ENCODE measurements around the gene STIMATE.

The STIMATE gene

GRCh38 chr3:52892290-52892624, 5.1 kb downstream of the STIMATE start:
- TF ChIP-seq REST (IDR thresholded peaks at IDR 0.05; ENCODE audit: insufficient read depth in 1 of 2, low read depth in 2 of 2, low read length in 2 of 2), result no peak
- TF ChIP-seq TAF1 (IDR thresholded peaks at IDR 0.05; ENCODE audit: borderline replicate concordance, insufficient read depth, low read length), result no peak
- no peak for TF ChIP-seq SIN3A (IDR thresholded peaks at IDR 0.05; ENCODE audit: borderline replicate concordance, insufficient read depth, low read length)
- TF ChIP-seq POLR2AphosphoS5 (IDR thresholded peaks at IDR 0.05; ENCODE audit: low read depth, low read length), result no peak
- TF ChIP-seq FOXP2 (optimal IDR thresholded peaks at IDR 0.05; ENCODE audit: borderline replicate concordance, extremely low read depth, extremely low read length, insufficient read depth), result no peak

GRCh38 chr3:52891615-52892081, 5.7 kb downstream of the STIMATE start:
- TF ChIP-seq SIN3A (IDR thresholded peaks at IDR 0.05; ENCODE audit: borderline replicate concordance, insufficient read depth, low read length) (no peak), POLR2AphosphoS5 (IDR thresholded peaks at IDR 0.05; ENCODE audit: low read depth, low read length) (no peak), FOXP2 (optimal IDR thresholded peaks at IDR 0.05; ENCODE audit: borderline replicate concordance, extremely low read depth, extremely low read length, insufficient read depth) (no peak), TAF1 (IDR thresholded peaks at IDR 0.05; ENCODE audit: borderline replicate concordance, insufficient read depth, low read length) (no peak), REST (IDR thresholded peaks at IDR 0.05; ENCODE audit: insufficient read depth in 1 of 2, low read depth in 2 of 2, low read length in 2 of 2) (no peak)

GRCh38 chr3:52891164-52891563, 6.2 kb downstream of the STIMATE start:
- TF ChIP-seq REST (IDR thresholded peaks at IDR 0.05; ENCODE audit: insufficient read depth in 1 of 2, low read depth in 2 of 2, low read length in 2 of 2) (no peak), POLR2AphosphoS5 (IDR thresholded peaks at IDR 0.05; ENCODE audit: low read depth, low read length) (no peak), FOXP2 (optimal IDR thresholded peaks at IDR 0.05; ENCODE audit: borderline replicate concordance, extremely low read depth, extremely low read length, insufficient read depth) (no peak), SIN3A (IDR thresholded peaks at IDR 0.05; ENCODE audit: borderline replicate concordance, insufficient read depth, low read length) (no peak), TAF1 (IDR thresholded peaks at IDR 0.05; ENCODE audit: borderline replicate concordance, insufficient read depth, low read length) (no peak)

GRCh38 chr3:52890735-52891134, 6.6 kb downstream of the STIMATE start:
- TF ChIP-seq POLR2AphosphoS5 (IDR thresholded peaks at IDR 0.05; ENCODE audit: low read depth, low read length) (no peak), SIN3A (IDR thresholded peaks at IDR 0.05; ENCODE audit: borderline replicate concordance, insufficient read depth, low read length) (no peak), TAF1 (IDR thresholded peaks at IDR 0.05; ENCODE audit: borderline replicate concordance, insufficient read depth, low read length) (no peak), REST (IDR thresholded peaks at IDR 0.05; ENCODE audit: insufficient read depth in 1 of 2, low read depth in 2 of 2, low read length in 2 of 2) (no peak), FOXP2 (optimal IDR thresholded peaks at IDR 0.05; ENCODE audit: borderline replicate concordance, extremely low read depth, extremely low read length, insufficient read depth) (no peak)

- TF ChIP-seq TAF1 (IDR thresholded peaks at IDR 0.05; ENCODE audit: borderline replicate concordance, insufficient read depth, low read length) (no peak), SIN3A (IDR thresholded peaks at IDR 0.05; ENCODE audit: borderline replicate concordance, insufficient read depth, low read length) (no peak), POLR2AphosphoS5 (IDR thresholded peaks at IDR 0.05; ENCODE audit: low read depth, low read length) (no peak), FOXP2 (optimal IDR thresholded peaks at IDR 0.05; ENCODE audit: borderline replicate concordance, extremely low read depth, extremely low read length, insufficient read depth) (no peak), REST (IDR thresholded peaks at IDR 0.05; ENCODE audit: insufficient read depth in 1 of 2, low read depth in 2 of 2, low read length in 2 of 2) (no peak)
These were observed 7.4 kb downstream of the STIMATE start for GRCh38 chr3:52889901-52890300.
